DMS79 treated with DMSO at 0.1 percent for 48 hours (cell line): ENCODE measurements around the gene GPR155.
"Not testable (repeated sequence)": the region's sequence is repeated elsewhere in the genome, so short reads cannot be mapped to it uniquely, and the experiment has no call there.

Experiments
- DNase-seq: peaks from one replicate; lab custom pipeline; 2025; lab: John Stamatoyannopoulos, UW

GPR155 gene

DNA sequence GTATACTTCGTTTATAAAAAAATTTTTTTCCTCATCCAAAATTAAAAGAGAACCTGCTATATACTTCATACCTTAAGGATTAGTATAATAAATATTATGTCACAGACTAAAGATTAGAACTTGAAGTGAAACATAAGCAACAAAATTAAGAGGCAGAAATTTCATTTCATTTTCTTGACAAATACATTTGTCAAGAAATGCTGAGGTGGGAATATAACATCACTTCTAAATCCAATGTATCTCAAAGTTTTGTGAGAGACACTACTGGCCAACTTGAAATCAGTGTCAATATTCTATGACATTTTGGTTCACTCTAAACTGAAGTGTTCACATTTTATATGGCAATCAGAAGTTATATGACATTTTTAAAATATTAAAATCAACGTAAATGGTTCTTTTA, 47.5 kb downstream of the GPR155 start:
- DNase-seq: no peak

DNA sequence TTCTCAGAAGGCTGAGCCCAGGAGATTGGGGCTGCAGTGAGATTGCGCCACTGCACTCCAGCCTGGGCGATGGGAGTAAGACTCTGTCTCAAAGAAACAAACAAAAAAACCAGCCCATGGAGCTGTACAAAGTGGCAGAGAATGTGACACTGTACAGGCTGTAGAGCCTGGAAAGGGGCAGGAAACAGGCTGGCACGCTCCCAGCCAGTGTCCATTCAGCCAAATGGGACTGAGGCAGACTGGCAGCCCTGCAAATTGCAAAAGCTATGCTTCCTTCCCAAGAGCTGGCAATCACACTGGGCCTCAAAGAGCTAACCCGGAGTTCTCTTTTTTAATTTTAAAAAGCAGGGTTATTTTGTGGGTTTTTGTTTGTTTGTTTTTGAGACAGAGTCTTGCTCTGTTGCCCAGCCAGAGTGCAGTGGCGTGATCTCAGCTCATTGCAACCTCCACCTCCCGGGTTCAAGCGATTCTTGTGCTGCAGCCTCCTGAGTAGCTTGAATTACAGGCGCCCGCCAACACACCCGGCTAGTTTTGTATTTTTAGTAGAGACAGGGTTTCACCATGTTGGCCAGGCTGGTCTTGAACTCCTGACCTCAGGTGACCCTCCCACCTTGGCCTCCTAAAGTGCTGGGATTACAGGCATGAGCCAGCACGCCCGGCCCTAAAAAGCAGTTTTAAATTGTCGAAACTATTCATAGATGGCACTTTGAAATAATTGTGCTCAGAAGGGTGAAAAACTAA, 48.5 kb downstream of the GPR155 start:
- DNase-seq: no peak

DNA sequence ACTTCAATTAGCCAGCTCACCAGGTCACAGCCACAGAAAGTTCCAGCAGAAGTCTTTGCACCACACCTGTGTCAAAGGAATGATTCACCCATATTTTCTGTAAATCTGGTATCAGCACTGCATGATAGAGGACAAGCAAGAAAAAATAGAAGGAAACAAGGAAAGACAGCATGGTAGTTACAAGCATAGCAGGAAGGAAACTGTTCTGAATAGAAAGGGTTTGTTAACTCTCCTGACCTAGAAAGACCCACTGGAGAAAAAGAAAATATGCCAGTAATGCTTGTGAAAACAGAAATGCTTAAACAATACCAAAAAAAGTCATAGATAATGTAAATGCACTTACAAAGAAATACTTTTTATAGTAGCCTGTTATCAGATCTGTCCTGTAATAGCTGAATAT, 50.5 kb downstream of the GPR155 start:
- DNase-seq: no peak

DNA sequence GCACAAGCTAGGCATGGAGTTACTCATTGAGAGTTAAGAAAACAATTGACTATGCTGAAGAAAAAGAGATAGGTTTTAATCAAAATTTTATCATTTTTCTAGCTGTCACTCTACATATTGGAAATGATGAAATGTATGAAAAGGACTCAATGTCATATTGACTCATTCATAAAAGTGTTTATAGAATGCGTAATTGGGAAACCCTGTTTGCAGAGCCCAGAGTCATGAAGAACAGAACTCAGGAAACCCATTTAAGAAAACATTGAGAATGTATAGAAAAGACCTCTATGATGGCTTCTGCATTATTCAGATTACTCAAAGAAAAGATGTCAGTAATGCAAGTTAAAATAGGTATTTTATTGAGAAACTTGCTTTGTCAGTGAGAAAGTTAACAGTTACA, 54.9 kb downstream of the GPR155 start:
- DNase-seq: no peak

DNA sequence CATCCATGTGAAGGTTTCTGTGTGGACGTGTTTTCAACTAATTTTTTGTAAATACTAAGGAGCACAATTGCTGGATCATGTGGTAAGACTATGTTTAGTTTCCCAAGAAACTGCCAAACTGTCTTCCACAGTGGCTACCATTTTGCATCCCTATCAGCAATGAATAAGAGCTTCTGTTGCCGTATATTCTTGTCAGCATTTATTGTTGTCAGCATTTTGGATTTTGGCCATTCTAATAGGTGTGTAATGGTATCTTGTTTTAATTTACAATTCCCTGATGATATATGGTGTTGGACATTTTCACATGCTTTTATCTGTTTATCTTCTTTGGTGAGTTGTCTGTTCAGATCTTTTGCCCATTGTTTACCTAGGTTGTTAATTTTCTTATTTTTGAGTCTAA, 56.8 kb downstream of the GPR155 start:
- DNase-seq: no peak

DNA sequence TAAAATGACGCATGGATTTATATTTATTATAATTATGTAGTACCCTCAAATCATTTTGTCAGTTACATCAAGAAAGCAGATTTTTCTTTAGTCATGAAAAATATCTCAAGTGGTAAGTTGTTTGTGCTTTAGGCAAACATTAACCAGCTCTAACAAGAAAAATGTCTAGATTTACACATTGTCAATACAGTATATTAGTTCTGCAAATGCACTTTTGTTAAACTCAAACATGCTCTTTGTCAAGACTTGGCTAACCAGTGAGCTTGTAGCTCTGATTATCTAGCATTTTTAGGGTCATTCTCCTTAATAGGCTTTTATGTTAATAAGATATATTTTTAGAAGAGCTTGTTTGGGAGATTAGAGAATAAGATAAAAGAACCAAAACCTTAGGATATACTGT, 58.6 kb downstream of the GPR155 start:
- no peak for DNase-seq

DNA sequence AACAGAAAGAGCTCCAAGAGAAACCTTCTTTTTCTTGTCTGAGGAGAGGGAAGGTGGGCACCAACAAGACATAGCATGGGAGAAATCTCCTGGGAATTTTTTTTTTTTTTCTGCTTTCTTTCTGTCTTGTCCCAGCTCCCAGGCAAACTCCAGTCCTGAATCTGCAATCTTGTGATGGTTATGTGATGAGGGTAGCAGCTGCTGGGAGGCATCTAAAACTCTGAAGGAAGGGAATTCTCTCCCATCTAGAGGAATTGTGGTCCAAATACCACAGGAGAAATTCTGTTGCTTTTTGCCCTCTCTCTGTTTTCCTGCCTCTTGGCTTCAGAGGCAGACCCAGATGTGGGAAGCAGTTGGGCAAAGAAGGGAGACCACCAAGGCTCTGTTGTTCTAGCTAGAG, 74.6 kb downstream of the GPR155 start:
- DNase-seq: no peak

DNA sequence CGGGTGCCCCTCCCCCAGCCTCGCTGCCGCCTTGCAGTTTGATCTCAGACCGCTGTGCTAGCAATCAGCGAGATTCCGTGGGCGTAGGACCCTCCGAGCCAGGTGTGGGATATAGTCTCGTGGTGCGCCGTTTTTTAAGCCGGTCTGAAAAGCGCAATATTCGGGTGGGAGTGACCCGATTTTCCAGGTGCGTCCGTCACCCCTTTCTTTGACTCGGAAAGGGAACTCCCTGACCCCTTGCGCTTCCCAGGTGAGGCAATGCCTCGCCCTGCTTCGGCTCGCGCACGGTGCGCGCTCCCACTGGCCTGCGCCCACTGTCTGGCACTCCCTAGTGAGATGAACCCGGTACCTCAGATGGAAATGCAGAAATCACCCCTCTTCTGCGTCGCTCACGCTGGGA, 76.8 kb downstream of the GPR155 start:
- DNase-seq: not testable (repeated sequence)

DNA sequence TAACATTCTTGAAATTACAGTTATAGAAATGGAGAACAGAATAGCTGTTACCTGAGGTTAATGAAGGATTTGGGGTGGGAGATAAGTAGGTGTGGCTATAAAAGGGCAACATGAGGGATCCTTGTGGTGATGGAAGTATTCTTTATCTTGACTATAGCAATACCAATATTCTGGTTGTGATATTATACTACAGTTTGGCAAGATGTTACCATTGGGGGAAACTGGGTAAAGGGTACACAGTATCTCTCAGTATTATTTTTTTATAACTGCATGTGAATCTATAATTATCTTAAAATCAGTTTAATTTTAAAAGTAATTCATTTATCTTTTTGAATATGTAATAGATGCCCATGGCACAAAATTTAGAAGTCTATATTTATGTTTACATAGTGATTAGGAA, 83.2 kb downstream of the GPR155 start:
- no peak for DNase-seq

DNA sequence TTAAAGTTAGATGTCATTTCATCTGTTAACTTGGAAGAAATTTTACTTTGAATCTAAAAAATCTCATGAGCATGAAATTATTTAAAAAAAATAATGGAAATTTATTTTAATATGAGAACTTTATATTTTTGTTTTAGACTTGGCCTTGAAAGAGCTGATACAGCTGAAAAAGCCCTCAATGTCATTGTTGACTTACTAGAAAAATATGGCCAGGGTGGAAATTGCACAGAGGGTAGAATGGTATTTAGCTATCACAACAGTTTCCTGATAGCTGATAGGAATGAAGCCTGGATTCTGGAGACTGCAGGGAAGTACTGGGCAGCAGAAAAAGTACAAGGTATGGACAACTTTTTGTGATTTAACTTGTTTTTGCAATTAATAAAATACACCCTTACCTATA, 86.0 kb downstream of the GPR155 start:
- no peak for DNase-seq

DNA sequence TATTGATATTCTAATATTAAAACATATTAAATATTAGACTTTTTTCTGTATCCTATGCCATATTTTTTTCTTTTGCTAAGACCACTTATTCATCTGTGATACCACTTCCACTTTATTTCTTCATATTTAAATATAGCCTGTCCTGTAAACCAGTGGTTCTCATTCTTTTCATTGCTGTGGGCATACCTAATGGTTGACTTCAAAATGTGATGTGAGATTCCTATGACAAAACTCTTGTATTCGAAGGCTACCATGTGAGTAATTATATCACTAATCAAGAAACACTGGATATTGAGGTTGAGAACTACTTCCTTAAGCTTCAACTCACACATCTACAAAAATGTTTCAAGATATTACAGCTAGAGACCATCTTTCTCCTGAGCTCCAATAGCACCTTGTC, 87.7 kb downstream of the GPR155 start:
- DNase-seq: no peak

DNA sequence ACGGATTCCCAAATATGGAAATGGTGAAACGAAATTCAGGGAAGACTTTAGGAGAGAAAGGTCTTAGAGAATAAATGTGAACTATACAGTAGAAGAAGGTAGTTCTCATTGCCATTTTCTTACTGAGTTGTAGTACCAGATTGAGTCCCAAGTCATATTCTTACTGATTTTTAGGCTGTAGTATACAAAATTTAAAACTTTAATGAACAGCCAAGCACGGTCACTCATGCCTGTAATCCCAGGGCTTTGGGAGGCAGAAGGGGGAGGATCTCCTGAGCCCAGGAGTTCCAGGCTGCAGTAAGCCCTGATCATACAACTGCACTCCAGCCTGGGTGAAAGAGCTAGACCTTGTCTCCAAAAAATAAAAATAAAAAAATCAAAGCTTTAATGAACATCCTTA, 89.1 kb downstream of the GPR155 start:
- no peak for DNase-seq

DNA sequence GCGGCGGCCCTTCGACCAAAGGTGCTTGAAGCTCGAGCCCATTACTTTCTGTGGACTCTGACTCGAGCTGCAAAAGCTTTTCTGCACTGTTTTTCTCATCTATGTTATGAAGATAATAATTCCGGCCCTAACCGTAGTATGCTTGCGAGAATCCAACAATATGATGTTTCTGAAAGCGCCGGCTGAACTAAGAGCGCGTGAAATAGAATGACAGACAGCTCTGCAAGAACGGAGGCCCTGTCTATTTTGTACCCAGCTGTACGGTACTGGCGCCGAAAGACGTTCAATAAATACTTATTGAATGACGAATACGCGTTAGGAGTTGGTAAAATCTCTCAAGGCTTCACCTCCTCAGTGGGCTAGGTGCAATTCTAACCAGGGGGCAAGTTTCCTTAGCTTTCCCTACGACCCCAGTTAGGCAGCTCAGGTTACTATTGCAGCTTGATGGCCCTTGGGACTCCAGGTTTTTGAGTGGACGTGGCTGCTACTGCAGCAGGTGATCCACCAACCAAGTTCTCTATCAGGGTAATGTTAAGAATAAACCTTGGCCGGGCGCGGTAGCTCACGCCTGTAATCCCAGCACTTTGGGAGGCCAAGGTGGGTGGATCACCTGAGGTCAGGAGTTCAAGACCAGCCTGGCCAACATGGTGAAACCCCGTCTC, 90.7 kb downstream of the GPR155 start:
- DNase-seq: peak; percentile 71

DNA sequence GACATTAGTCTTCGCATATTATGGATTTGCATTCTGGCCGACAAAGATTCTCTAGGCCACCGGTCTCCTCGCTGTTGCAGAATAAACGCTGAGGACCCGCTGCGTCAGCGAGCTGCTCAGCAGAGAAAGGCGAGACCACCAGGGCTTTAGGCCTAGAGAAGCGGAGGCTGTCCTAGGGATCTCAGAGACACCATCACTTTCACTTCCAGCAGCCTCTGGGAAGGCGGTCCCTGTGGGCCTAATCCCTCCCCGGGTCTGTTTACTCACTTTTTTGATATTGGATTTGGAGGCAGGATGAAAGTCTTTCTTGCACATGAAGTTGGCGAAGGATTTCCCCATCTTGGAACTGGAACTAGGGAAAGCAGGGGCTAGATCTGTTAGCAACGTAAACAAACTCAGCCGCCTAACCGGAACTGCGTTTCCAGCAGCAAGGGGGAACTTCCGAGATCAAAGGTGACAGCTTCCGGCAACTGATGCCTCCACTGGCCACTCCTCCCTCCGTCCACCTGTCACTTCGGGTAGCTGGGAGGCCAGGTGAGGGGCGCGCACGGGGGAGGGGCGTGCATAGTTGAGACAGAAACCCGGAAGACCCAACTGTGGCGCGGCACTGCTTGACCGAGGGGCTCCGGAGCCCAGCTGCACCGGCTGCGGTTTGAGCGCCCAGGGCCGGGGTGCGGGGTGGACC, 91.4 kb downstream of the GPR155 start, which contains the start of gene SCRN3:
Gene SCRN3, plus strand, starts transcription at position 447 of the 685 bp plus-strand sequence. CDS start 2,554 bp downstream, outside the sequence.
- peak; percentile 96 for DNase-seq

DNA sequence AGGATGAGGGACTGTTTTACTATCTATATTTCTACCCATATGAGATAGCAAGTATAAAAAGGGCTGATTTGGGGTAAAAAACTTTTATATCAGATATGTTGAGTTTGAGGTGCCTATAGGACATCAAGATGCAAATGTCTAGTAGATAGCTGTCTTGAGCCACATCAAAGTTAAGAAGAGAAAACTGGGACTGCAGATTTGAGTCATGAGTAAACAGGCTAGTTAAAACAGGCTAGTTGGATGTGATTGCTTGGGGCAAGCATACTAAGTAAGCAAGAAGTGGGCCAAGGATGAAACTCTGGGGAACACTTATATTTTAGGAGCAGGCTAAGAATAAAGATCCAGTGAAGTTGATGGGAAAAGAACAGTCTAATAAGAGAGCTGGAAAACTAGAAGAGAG, 94.1 kb downstream of the GPR155 start:
- DNase-seq: no peak

DNA sequence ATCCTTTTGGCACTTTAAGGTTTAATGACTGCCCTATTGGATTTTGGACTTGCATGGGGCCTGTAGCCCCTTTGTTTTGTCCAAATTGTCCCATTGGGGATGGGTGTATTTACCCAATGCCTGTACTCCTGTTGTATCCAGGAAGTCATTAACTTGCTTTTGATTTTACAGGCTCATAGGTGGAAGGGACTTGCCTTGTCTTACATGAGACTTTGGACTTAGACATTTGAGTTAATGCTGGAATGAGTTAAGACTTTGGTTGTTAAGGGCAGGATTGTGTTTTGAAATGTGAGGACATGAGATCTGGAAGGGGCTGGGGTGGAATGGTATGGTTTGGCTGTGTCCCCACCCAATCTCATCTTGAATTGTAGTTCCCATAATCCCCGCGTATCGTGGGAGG, 96.5 kb downstream of the GPR155 start:
- DNase-seq: not testable (repeated sequence)

DNA sequence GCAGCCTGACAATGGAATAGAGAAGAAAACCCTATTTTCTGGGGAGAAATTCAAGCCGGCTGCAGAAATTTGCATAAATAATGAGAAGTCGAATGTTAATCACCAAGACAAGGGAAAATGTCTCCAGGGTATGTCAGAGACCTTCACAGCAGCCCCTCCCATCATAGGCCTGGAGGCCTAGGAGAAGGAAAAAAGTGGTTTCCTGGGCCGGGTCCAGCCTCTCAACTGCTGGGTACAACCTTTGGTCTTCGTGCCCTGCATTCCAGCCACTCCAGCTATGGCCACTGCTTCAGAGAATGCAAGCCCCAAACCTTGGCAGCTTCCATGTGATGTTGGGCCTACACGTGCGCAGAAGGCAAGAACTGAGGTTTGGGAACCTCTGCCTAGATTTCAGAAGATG, 97.3 kb downstream of the GPR155 start:
- DNase-seq: no peak

DNA sequence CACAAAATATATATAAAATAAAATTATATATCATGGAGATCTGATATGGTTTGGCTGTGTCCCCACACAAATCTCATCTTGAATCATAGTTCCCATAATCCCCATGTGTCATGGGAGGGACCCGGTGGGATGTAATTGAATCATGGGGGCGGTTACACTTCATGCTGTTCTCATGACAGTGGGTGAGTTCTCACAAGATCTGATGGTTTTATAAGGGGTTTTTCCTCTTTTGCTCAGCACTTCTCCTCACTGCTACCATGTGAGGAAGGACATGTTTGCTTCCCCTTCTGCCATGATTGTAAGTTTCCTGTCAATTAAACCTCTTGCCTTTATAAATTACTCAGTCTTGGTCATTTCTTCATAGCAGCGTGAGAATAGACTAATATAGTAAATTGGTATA, 98.1 kb downstream of the GPR155 start:
- DNase-seq: not testable (repeated sequence)

DNA sequence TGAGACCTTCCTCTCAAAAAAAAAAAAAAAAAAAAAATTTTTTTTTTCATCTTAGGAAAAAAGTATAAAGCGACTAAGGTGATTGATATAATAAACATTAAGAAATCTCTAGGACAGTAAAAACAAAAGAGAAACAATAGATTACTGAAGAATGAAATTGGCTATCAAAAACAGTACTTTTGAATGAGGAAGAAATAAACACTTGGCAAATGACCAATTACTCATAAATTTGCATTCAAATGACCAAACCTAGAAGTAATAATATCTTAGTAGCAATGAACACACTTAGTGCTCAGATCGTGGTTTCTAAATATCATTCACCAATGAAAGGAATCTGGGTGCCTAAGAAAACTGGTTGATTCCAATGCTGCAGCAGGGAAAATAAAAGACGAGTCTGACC, 101.6 kb downstream of the GPR155 start:
- DNase-seq: no peak

DNA sequence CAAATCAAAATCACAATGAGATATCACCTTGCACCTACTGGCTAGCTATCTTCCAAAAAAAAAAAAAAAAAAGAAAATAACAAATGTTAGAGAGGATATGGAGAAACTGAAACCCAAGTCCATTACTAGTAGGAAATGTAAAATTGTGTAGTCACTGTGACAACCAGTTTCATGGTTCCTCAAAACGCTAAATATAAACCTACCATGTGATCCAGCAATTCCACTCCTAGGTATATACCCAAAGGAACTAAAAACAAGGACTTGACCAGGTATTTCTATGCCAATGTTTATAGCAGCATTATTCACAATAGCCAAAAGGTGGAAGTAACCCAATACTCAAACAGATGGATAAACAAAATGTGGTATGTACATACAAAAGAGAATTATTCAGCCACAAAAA, 103.0 kb downstream of the GPR155 start:
- no peak for DNase-seq
